T-helper 2 cell treated with Interferon-gamma antibody and Interleukin-4, amounts not matched to agents 100 ng/mL and 5 ng/mL, for 36 hours (primary cell): ENCODE measurements around the gene ATP11C. TPM values are rescaled to one million over a fixed set of nuclear protein-coding genes. Genes with fewer than 3 reads are reported as not detected.
"Not testable (repeated sequence)": the region's sequence is repeated elsewhere in the genome, so short reads cannot be mapped to it uniquely, and the experiment has no call there.

ENCODE experiments used
- intact Hi-C: fragments of 100-400 bp; cut with micrococcal nuclease; formaldehyde crosslinking; loops from one replicate; pipeline ENCODE4 v1.15.1; 2023
- total RNA-seq: library from RNA; stranded (reverse); gene quantifications from 2 replicates; pipeline ENCODE4 v1.2.3, GENCODE V29; 2022

ATP11C gene
- total RNA-seq, 1 donor from 2014 or later, result 14.7 TPM

GRCh38 chrX:139929876-139930275 lies 3.0 kb downstream of the ATP11C start:
- intact Hi-C loops, result loop anchor here (2.0 to 5.0 kb wide), 3 partner anchors 37 to 191 kb away; partner anchors contain the start of gene CXorf66

GRCh38 chrX:139924696-139925095 lies 8.2 kb downstream of the ATP11C start:
- intact Hi-C loops, result no loop called here

GRCh38 chrX:139924069-139924695 lies 8.7 kb downstream of the ATP11C start:
- intact Hi-C loops, result no loop called here

GRCh38 chrX:139921142-139921541 lies 11.7 kb downstream of the ATP11C start:
- intact Hi-C loops, result not testable (repeated sequence)

DNA sequence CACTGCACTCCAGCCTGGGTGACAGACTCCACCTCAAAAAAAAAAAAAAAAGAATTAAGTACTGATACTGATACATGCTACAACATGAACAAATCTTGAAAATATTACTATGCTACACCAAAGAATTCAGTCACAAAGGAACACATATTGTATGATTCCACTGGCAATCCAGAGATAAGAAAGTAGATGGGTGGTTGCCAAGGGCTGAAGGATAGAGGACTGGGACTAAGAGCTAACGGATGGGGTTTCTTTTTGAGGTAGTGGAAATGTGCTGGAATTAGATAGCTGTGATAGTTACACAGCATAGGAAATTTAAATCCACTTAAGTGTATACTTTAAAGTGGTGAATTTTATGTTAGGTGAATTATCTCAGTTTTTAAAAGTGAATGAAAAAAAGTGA lies 12.5 kb downstream of the ATP11C start:
- intact Hi-C loops, result no loop called here

DNA sequence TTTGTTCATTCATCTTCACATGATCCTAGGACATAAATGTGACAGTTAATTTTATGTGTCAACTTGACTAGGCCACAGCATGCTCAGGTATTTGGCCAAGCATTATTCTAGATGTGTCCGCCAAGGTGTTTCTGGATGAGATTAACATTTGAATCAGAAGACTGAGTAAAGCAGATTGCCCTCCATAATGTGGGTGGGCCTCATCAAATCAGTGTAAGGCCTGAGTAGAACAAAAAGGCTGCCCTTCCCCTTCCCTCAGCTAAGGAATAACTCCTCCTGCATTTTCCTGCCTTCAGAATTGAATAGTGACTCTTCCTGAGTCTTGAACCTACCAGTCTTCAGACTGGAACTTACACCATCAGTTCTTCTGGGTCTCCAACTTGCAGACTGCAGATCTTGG lies 18.4 kb downstream of the ATP11C start:
- intact Hi-C loops, result no loop called here

- intact Hi-C loops, result no loop called here
These were observed 23.1 kb downstream of the ATP11C start for GRCh38 chrX:139909712-139910111.

GRCh38 chrX:139907078-139907477 lies 25.8 kb downstream of the ATP11C start:
- intact Hi-C loops, result no loop called here

DNA sequence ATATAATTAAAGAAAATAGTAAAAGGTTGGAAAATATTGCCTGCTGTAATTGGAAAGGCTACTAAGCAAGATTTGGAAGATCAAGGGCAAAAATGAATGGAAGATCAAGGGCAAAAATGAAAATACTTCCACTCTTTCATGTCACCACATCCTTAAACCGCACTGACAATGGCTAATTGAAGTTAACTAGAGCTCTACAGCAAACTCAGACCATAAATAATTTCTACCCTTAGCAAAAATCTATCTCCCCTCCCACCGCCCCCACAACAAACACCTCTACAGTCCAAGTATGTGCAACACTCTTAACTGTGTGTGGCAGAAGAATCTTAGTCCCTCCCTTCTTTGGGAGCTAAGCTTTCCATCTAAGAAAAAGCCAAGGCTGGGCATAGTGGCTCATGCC lies 27.1 kb downstream of the ATP11C start:
- intact Hi-C loops, result no loop called here

DNA sequence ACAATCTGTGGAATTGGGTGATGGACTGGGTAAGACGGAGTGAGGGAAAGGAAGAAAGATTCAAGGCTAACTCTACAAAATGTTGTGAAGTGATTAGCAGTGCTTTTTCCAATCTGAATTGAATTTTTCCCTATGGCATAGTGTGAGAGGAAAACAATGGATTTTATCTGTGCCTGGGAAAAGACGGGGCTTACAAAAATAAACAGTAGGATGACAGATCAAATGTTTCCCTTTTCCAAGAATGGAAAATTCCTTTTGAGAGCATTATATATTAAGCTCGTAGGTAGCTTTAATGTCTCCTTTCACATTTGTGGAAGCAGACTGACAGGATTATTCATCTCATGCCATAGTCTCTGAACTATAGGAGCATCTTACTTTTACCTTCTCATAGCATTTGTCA lies 27.8 kb downstream of the ATP11C start:
- intact Hi-C loops, result no loop called here

DNA sequence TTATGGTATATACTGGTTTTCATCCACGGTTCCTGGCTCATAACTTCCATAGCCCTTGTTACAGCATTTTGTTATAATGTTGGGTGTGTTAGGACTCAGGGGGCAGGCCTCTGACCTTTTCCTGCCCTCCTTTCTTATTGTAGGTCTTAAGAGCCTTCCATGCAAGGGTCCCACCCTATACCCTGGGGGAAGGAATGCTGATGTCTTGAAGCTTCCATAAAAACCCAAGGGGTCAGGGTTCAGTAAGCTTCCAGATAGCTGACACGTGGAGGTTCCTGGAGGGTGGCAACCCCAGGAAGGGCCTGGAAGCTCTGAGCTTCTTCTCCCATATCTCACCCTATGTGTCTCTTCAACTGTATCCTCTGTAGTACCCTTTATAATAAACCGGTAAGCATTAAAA lies 29.6 kb downstream of the ATP11C start:
- intact Hi-C loops, result no loop called here

GRCh38 chrX:139902559-139902958 lies 30.3 kb downstream of the ATP11C start:
- intact Hi-C loops, result no loop called here

- intact Hi-C loops, result no loop called here
These were observed 34.5 kb downstream of the ATP11C start for GRCh38 chrX:139898334-139898733.

DNA sequence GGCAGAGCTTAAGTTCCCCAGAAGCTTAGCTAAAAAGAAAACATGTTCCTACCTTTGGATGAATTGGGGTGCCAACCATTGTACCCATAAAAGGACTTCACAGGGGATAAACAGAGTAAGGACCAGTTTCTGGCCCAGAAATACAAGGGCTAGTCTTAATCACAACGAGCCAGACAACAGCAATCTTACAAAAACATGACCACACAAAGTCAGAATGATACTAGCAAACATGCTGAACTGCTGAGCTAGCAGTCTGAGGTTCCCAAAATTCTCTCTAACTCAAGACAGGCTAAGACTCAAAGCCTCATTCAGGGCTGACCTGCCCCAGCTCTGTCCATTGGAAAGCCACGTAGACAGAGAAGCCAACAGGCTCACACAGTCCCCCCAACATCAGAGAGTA lies 40.3 kb downstream of the ATP11C start:
- intact Hi-C loops, result no loop called here

DNA sequence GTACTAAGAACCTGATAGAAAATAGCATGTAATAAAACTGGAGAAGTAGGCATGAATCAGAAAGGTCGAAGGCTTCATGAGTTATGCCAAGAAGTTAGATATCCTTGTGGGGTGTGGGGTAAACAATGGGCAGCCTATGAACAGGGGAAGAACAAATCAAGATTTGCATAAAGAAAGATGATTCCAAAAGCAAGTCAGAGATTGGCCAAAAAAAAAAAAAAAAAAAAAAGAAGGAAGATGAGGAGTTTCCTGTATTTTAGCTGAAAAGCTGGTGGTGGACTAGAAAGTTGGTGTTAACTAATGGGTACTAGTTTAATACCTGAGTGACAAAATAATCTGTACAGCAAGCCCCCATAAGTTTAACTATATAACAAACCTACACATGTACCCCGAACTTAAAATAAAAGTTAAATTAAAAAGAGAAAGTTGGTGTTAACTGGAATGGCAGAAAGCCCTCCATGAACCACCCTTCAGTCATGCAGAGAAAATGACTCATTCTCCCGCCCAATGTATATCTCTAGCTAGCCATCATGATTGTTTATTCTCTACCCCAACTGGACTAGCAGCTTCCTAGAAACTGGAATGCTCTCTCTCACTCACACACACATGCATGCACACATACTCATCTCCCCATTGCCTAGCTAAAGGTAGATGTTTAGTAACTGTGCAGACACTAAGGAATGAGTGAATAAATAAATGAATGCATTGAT lies 41.7 kb downstream of the ATP11C start:
- intact Hi-C loops, result no loop called here

DNA sequence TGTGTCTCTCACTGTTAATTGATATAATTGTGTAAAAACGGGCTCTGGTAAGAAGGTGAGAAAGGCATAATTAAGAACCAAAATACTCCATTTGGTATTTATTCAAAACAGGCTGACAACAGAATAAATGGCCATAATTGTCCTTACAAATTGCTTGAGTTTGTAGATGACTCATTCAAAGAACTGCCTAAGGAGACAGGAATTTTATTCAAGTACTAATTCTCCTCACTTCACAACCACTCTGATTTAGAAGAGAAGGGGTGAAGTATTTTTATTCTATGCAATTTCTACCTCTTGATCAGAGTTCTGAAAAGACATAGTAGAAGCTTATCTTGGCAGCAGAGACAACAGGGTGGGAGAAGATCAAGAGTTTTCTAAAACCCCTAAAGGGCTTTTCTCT lies 43.1 kb downstream of the ATP11C start:
- intact Hi-C loops, result no loop called here

- intact Hi-C loops, result no loop called here
These were observed 48.9 kb downstream of the ATP11C start for GRCh38 chrX:139883984-139884383.

- intact Hi-C loops, result no loop called here
These were observed 50.6 kb downstream of the ATP11C start for GRCh38 chrX:139882299-139882698.

GRCh38 chrX:139881572-139881971 lies 51.3 kb downstream of the ATP11C start:
- intact Hi-C loops, result no loop called here

GRCh38 chrX:139881130-139881529 lies 51.7 kb downstream of the ATP11C start:
- intact Hi-C loops, result no loop called here

DNA sequence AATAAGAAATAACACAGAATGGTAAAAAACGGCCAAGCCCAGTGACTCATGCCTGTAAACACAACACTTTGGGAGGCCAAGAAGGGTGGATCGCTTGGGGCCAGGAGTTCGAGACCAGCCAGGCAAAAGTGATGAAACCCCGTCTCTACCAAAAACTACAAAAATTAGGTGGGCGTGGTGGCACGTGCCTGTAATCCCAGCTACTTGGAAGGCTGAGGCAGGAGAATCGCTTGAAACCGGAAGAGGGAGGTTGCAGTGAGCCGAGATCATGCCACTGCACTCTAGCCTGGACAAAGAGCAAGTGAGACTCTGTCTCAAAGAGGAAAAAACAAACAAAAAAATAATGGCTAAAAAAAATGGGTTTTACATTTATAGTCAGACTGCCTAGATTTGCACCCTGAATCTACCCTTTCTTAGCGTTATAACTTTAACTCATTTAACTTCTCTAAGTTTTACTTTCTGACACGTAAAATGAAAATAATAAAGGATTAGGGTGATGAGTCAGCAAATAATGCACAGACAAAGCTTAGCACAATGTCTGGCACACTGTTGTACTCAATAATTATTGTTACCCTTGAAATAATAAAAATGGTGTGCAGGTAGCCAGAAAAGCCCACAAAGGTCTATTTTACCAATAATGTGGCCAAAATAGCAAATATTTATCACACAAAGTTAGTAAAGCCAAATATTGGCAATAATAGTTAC lies 55.0 kb downstream of the ATP11C start:
- intact Hi-C loops, result no loop called here

DNA sequence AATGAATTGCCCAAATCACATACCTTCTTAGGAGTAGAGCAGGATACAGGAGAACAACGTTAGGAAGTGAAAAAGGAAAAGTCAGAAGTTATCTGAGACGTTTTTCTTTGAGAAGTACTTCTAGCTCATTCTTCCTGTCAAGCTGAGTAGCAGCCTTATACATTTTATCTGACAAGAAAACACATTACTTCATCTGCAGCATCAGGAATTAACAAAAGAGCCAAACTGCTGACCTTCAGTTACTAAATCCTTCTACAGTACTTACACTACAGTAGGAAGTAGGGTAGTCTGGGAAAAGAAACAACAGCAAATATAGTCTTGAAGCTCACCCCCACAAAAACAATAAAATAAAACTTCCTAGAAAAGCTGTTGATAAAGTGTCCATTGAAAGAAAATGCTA lies 57.0 kb downstream of the ATP11C start:
- intact Hi-C loops, result no loop called here

GRCh38 chrX:139869796-139870195 lies 63.1 kb downstream of the ATP11C start:
- intact Hi-C loops, result no loop called here
